GM12865 (cell line): ENCODE measurements around the gene NFE2L1.

Experiments used
- DNase-seq: peaks from one replicate; pipeline ENCODE4 v3.0.0; 2010; ENCODE audit warnings: low read depth
- H3K4me3 ChIP-seq: 2 replicates; pipeline ENCODE4 v1.5.1; 2011; ENCODE audit warnings: mild to moderate bottlenecking, low read depth, low read length, control low read depth
- TF ChIP-seq, protein P1 (sequence below): IDR thresholded peaks from 2 replicates; pipeline ENCODE4 v1.5.1; 2011; ENCODE audit warnings: low read length, control low read depth, low read depth, inconsistent platforms; ENCODE audit not compliant: insufficient read depth; ENCODE audit errors: missing control alignments

The NFE2L1 gene

DNA sequence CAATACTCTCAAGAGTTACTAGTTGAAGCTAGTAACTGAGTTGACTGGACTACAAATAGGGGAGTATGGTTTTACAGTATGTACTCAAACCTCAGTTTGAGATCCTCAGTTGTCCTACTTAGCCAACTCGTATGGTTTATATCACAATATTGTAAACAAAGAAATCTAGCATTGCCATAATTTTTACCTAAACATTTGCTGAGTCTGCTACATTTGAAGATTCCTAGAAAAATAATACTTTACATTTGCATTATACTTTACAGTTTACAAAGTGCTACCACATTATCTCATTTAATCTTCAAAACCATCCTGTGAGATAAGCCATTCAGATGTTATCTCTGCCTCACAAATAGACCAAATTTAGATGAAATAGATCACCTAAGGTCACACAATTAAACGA is 36.8 kb downstream of the NFE2L1 start:
- DNase-seq = no peak
- H3K4me3 ChIP-seq = no peak overlapping the region
- TF ChIP-seq, protein P1, sequence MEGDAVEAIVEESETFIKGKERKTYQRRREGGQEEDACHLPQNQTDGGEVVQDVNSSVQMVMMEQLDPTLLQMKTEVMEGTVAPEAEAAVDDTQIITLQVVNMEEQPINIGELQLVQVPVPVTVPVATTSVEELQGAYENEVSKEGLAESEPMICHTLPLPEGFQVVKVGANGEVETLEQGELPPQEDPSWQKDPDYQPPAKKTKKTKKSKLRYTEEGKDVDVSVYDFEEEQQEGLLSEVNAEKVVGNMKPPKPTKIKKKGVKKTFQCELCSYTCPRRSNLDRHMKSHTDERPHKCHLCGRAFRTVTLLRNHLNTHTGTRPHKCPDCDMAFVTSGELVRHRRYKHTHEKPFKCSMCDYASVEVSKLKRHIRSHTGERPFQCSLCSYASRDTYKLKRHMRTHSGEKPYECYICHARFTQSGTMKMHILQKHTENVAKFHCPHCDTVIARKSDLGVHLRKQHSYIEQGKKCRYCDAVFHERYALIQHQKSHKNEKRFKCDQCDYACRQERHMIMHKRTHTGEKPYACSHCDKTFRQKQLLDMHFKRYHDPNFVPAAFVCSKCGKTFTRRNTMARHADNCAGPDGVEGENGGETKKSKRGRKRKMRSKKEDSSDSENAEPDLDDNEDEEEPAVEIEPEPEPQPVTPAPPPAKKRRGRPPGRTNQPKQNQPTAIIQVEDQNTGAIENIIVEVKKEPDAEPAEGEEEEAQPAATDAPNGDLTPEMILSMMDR = no peak

DNA sequence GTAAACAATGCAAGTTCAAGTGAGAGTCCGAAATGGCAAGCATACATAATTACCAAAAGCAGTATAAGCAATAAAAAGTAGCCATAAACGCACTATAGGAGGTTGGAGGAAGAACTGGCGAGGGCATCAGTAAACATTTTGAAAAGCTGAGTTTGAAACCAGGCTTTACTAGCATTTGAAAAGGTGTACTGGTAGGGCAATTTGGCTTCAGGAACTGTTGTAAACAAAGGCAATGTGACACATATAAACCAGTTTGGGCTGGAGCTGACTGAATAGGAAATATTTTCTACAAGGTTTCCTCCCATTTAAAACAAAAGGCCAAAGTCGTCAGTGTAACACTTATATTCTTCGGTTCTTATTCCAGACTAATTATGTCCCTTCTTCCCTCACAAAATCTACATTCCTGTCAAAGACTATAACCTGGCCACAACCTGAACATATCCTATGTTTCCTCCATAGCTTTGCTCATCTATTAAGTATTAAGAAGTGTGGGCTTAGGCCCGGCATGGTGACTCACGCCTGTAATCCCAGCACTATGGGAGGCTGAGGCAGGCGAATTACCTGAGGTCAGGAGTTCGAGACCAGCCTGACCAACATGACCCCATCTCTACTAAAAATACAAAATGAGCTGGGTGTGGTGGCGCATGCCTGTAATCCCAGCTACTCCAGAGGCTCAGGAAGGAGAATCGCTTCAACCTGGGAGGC is 45.3 kb downstream of the NFE2L1 start:
- no peak for DNase-seq
- no peak overlapping the region for H3K4me3 ChIP-seq
- TF ChIP-seq, protein P1 = no peak

DNA sequence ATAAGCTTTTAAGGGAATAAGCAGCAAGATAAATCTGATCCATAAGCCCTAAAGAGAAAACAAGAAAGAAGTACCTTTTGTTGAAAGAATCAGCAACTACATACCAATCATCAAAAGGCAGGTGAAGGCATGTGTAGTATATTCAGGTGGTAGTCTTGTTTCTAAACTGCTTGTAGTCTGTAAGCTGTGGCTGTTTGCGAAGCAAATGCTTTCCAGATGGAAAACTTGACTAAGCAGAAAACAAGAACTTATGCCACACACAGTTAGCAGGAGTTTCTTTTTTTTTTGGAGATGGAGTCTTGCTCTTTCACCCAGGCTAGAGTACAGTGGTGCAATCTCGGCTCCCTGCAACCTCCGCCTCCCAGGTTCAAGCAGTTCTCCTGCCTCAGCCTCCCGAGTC is 47.5 kb downstream of the NFE2L1 start:
- H3K4me3 ChIP-seq = no peak overlapping the region
- TF ChIP-seq, protein P1 = no peak
- no peak for DNase-seq

DNA sequence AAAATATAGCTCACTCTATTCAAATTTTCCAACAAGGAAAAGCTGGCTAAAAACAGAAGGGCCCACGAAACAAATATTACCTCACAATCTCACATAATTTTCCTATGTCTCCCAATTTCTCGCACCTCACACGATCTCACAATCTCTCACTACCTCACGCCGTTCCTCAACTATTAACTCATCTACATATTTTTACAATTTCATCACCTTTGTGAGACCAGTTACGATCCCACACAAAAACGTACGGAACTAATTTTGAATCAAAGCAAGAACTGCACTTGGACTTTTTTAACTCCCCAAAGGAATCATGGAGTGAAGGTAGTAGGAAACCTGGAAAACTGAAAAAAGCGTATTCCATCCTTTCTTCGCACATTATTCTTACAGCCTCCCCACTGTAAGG is 52.0 kb downstream of the NFE2L1 start:
- peak overlapping the region; percentile 97 for H3K4me3 ChIP-seq
- TF ChIP-seq, protein P1 = no peak
- no peak for DNase-seq

DNA sequence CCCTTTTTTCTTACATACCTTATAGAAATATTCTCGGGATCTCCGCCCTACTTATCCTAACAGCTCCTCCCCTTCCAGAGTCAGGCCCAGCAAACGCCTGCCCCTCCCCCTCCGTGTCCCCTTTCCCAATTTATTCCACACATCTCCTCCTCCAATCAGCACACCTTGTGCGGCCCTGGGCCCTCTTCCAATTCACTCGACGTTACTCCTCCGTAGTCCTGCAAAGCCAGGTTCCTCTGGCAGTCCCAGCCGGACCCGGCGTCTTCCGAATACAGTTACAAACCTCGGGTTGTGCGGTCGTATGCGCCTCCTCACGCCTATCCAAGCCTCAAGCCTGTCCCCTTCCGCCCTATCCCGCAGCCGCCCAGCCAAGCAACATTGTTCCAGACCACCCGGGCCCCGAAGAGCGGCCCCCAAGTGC is 52.4 kb downstream of the NFE2L1 start:
- H3K4me3 ChIP-seq = peak overlapping the region; percentile 97
- no peak for DNase-seq
- TF ChIP-seq, protein P1 = no peak

DNA sequence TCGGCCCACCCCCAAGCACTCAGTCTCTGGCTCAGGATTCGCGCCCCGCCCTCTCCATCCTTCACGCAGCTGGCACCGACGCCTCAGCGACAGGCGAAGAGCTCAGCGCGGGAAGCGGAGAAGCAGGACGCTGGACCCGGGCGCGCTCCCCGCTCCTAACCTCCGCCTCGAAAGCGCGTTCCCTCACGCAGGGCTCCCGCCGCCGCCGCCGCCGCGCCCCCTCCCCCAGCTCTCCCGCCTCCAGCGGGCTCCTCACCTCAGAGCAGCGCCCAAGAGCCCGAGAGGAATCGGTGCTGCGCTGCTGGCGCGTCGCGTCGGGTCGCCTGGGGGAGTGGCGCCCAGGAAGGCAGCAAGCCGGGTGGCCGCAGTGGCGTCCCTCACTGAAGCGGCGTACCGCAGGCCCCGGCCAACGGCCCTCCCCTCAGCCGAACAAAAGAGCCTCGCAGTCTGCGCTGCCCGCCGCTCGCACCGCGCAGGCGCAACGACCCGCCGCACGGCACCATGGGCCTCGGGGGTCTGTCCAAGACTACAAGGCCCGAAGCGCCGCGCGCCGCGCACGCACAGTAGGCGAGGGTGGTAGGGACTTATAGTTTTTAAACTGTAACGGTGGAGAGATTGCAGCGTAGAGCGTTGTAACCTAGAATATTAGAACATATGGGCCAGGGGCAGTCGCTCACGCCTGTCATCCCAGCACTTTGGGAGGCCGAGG is 53.0 kb downstream of the NFE2L1 start, which contains the start of gene CBX1:
Gene CBX1, minus strand, starts transcription at position 467 of the 709 bp plus-strand sequence. CDS start 24,474 bp downstream, outside the sequence.
- DNase-seq = peak; percentile 99
- peak within 1 kb of the TSS; percentile 97 for H3K4me3 ChIP-seq
- TF ChIP-seq, protein P1 = no peak
